H1 (cell line): ENCODE measurements around the gene BBS7. TPM values are rescaled to one million over a fixed set of nuclear protein-coding genes. Genes with fewer than 3 reads are reported as not detected.

Source experiments
- CTCF ChIA-PET: fragments of 300-600 bp; sonication (Branson Sonifier 250); formaldehyde crosslinking; loops from one replicate; lab custom pipeline; 2021; ENCODE audit not compliant: partially characterized antibody; lab: Charles Lee
- POLR2A ChIA-PET: fragments of 300-600 bp; sonication (Branson Sonifier 250); formaldehyde crosslinking; loops from one replicate; lab custom pipeline; 2021; ENCODE audit warnings: inconsistent platforms; ENCODE audit not compliant: partially characterized antibody; lab: Charles Lee
- DNase-seq, 2 experiments: peaks; one replicate each; pipeline versions ENCODE4 v3.0.0 to v3.0.0-alpha.2; 2010 to 2022; ENCODE audit warnings: low spot score in 2 of 2, low read depth in 1 of 2, mixed read lengths in 1 of 2
- FAIRE-seq: peaks from 2 replicates; lab custom pipeline; 2011; peaks lifted over from hg19 to GRCh38; lab: Jason Lieb, UNC
- H2AFZ ChIP-seq: 2 replicates; pipeline ENCODE4 v1.8.1; 2012; ENCODE audit warnings: low read length, inconsistent platforms
- H2AK5ac ChIP-seq: 2 replicates; pipeline ENCODE4 v1.6.1; 2013; ENCODE audit warnings: low read depth, low read length
- H2BK120ac ChIP-seq: replicated peaks from 2 replicates; pipeline ENCODE3; 2013; ENCODE audit warnings: low read depth, low read length, inconsistent platforms
- H2BK12ac ChIP-seq: 2 replicates; pipeline ENCODE4 v1.6.1; 2013; ENCODE audit warnings: low read depth, low read length
- H2BK15ac ChIP-seq: 2 replicates; pipeline ENCODE4 v1.6.1; 2013; ENCODE audit warnings: low read length
- H2BK20ac ChIP-seq: 2 replicates; pipeline ENCODE4 v1.6.1; 2013; ENCODE audit warnings: low read length
- H2BK5ac ChIP-seq: 2 replicates; pipeline ENCODE4 v1.6.1; 2013; ENCODE audit warnings: low read depth, low read length
- H3K14ac ChIP-seq: 2 replicates; pipeline ENCODE4 v1.6.1; 2013; ENCODE audit warnings: inconsistent platforms; ENCODE audit not compliant: insufficient read length
- H3K18ac ChIP-seq: 2 replicates; pipeline ENCODE4 v1.6.1; 2013; ENCODE audit warnings: low read length; ENCODE audit errors: extremely low read depth
- H3K23ac ChIP-seq: 2 replicates; pipeline ENCODE4 v1.6.1; 2013; ENCODE audit warnings: inconsistent platforms; ENCODE audit not compliant: insufficient read length
- H3K23me2 ChIP-seq: 2 replicates; pipeline ENCODE4 v1.6.1; 2013; ENCODE audit warnings: low read depth, low read length
- H3K27ac ChIP-seq: 2 replicates; pipeline ENCODE4 v1.6.1; 2011; ENCODE audit warnings: low read depth, low read length, inconsistent platforms
- H3K27me3 ChIP-seq, 4 experiments: replicated peaks in 1 of 4; 1 replicate in 1 of 4; 2 replicates in 3 of 4; pipeline versions ENCODE4 v1.6.1 to v1.8.1; 2011 to 2013; ENCODE audit warnings: low read length in 3 of 4, mild to moderate bottlenecking in 3 of 4, inconsistent platforms in 2 of 4, mixed read lengths in 2 of 4, moderate library complexity in 1 of 4; ENCODE audit not compliant: control insufficient read depth in 3 of 4, insufficient read depth in 3 of 4; ENCODE audit errors: extremely low read depth in 1 of 4
- H3K36me3 ChIP-seq, 4 experiments: 2 replicates each; pipeline versions ENCODE4 v1.6.1 to v1.8.1; 2011 to 2013; ENCODE audit warnings: mild to moderate bottlenecking in 4 of 4, low read length in 3 of 4, moderate library complexity in 2 of 4, control low read depth in 1 of 4, inconsistent platforms in 1 of 4; ENCODE audit not compliant: insufficient read depth in 4 of 4, control insufficient read depth in 2 of 4
- H3K4ac ChIP-seq: replicated peaks from 2 replicates; pipeline ENCODE3; 2013; ENCODE audit warnings: low read length, low read depth, mixed read lengths, inconsistent platforms; ENCODE audit not compliant: insufficient read length
- H3K4me1 ChIP-seq, 4 experiments: replicated peaks in 1 of 4; 1 replicate in 1 of 4; 2 replicates in 3 of 4; pipeline versions ENCODE4 v1.6.1 to v1.8.1; 2011 to 2013; ENCODE audit warnings: low read length in 3 of 4, inconsistent platforms in 2 of 4, mixed read lengths in 1 of 4; ENCODE audit not compliant: insufficient read depth in 4 of 4, control insufficient read depth in 3 of 4
- H3K4me2 ChIP-seq, 2 experiments: 2 replicates each; pipeline versions ENCODE4 v1.6.1 to v1.8.1; 2011 to 2013; ENCODE audit warnings: low read depth in 2 of 2, low read length in 2 of 2, control low read depth in 1 of 2, inconsistent platforms in 1 of 2, mild to moderate bottlenecking in 1 of 2; ENCODE audit not compliant: insufficient read depth in 1 of 2
- H3K4me3 ChIP-seq, 4 experiments: fragments of 200-600, 300-600 bp in 1 of 4; sonication (generic), shearing (Covaris generic), sonication (Bioruptor Twin) in 1 of 4; 2 replicates each; pipeline versions ENCODE4 v1.5.1 to v1.8.1; 2011 to 2016; ENCODE audit warnings: low read length in 4 of 4, low read depth in 3 of 4, control low read depth in 2 of 4, inconsistent platforms in 2 of 4, mild to moderate bottlenecking in 2 of 4, mixed read lengths in 1 of 4, moderate library complexity in 1 of 4; ENCODE audit not compliant: insufficient read depth in 2 of 4; ENCODE audit errors: extremely low read depth in 1 of 4
- H3K56ac ChIP-seq: replicated peaks from 2 replicates; pipeline ENCODE3; 2013; ENCODE audit warnings: low read depth, mild to moderate bottlenecking, mixed read lengths, low read length, inconsistent platforms; ENCODE audit not compliant: insufficient read length
- H3K79me1 ChIP-seq: 2 replicates; pipeline ENCODE4 v1.6.1; 2013; ENCODE audit warnings: low read depth, low read length, control low read depth
- H3K79me2 ChIP-seq, 2 experiments: 2 replicates each; pipeline versions ENCODE4 v1.6.1 to v1.8.1; 2012 to 2013; ENCODE audit warnings: low read length in 2 of 2, mild to moderate bottlenecking in 2 of 2, inconsistent platforms in 1 of 2; ENCODE audit not compliant: insufficient read depth in 2 of 2, control insufficient read depth in 1 of 2
- H3K9ac ChIP-seq, 4 experiments: replicated peaks in 1 of 4; 1 replicate in 1 of 4; 2 replicates in 3 of 4; pipeline versions ENCODE4 v1.6.1 to v1.8.1; 2011 to 2013; ENCODE audit warnings: low read depth in 3 of 4, low read length in 3 of 4, control low read depth in 2 of 4, mild to moderate bottlenecking in 2 of 4, moderate library complexity in 2 of 4, inconsistent platforms in 1 of 4; ENCODE audit errors: extremely low read depth in 1 of 4
- H3K9me3 ChIP-seq, 2 experiments: 2 replicates each; pipeline versions ENCODE4 v1.6.1 to v1.8.1; 2012 to 2013; ENCODE audit warnings: mild to moderate bottlenecking in 2 of 2, moderate library complexity in 2 of 2, control low read depth in 1 of 2, inconsistent platforms in 1 of 2, low read depth in 1 of 2, low read length in 1 of 2, mixed read lengths in 1 of 2; ENCODE audit not compliant: insufficient read depth in 2 of 2
- H4K20me1 ChIP-seq, 2 experiments: replicated peaks in 1 of 2; 2 replicates each; pipeline versions ENCODE3 to v1.8.1; 2011 to 2013; ENCODE audit warnings: inconsistent platforms in 2 of 2, low read length in 2 of 2, mild to moderate bottlenecking in 1 of 2; ENCODE audit not compliant: insufficient read depth in 2 of 2, control insufficient read depth in 1 of 2
- H4K5ac ChIP-seq: 2 replicates; pipeline ENCODE4 v1.6.1; 2013; ENCODE audit warnings: low read length, low read depth, mixed read lengths, inconsistent platforms; ENCODE audit not compliant: insufficient read length
- H4K8ac ChIP-seq: 2 replicates; pipeline ENCODE4 v1.8.0; 2013; ENCODE audit warnings: mild to moderate bottlenecking, moderate library complexity, low read length, inconsistent platforms; ENCODE audit not compliant: insufficient read depth; ENCODE audit errors: extremely low read depth
- H4K91ac ChIP-seq: replicated peaks from 2 replicates; pipeline ENCODE3; 2013; ENCODE audit warnings: low read length, mixed read lengths, inconsistent platforms; ENCODE audit not compliant: insufficient read length
- PHF8 ChIP-seq: fragments of 200-600 bp; sonication (generic); conservative IDR thresholded peaks from 2 replicates; pipeline ENCODE4 v1.7.1; 2012; ENCODE audit warnings: low read depth, mild to moderate bottlenecking, inconsistent platforms, low read length, moderate library complexity
- TEAD4 ChIP-seq: IDR thresholded peaks from 2 replicates; pipeline ENCODE4 v1.6.1; 2012; ENCODE audit warnings: low read depth, low read length, inconsistent platforms, mixed read lengths
- WGBS, 2 experiments: shearing (Covaris generic) in 1 of 2; methylation state at CpG; one replicate each; pipeline versions ENCODE4 v1.1.6 to v1.1.7; 2013 to 2015; ENCODE audit warnings: low lambda C conversion rate in 2 of 2, mixed read lengths in 2 of 2, inconsistent platforms in 1 of 2, low coverage in 1 of 2, missing lambda C conversion rate in 1 of 2; ENCODE audit not compliant: insufficient replicate concordance in 2 of 2, insufficient coverage in 1 of 2, insufficient read length in 1 of 2; ENCODE audit errors: extremely low coverage in 1 of 2, missing lambda C conversion rate in 1 of 2; 5-methylcytosine and 5-hydroxymethylcytosine counted together
- polyA plus RNA-seq, 7 experiments: library from polyadenylated mRNA; depleted of rRNA in 3 of 7; stranded (reverse) in 5 of 7; unstranded in 2 of 7; fragments of >200 nt in 5 of 7; fragments of 200-250 nt in 2 of 7; gene quantifications; 1 replicate in 5 of 7; 2 replicates in 1 of 7; 4 replicates in 1 of 7; pipeline versions ENCODE4 v1.2.1 to v1.2.3, GENCODE V29; 2011 to 2013; ENCODE audit warnings: missing spikeins in 2 of 7, mixed read lengths in 2 of 7
- total RNA-seq: library from RNA; stranded (reverse); fragmentation: NEBNext Ultra II Directional; extraction: Animal tissue kit (Norgen Biotek cat#: 25700); gene quantifications from 2 replicates; pipeline ENCODE4 v1.2.1, GENCODE V29; 2021

BBS7 gene
- total and polyA plus RNA-seq, 2 of the 8 experiments (the other 6 are each of a cell fraction or from before 2014, with no cell fraction given), result 16.6 to 21.5 TPM

DNA sequence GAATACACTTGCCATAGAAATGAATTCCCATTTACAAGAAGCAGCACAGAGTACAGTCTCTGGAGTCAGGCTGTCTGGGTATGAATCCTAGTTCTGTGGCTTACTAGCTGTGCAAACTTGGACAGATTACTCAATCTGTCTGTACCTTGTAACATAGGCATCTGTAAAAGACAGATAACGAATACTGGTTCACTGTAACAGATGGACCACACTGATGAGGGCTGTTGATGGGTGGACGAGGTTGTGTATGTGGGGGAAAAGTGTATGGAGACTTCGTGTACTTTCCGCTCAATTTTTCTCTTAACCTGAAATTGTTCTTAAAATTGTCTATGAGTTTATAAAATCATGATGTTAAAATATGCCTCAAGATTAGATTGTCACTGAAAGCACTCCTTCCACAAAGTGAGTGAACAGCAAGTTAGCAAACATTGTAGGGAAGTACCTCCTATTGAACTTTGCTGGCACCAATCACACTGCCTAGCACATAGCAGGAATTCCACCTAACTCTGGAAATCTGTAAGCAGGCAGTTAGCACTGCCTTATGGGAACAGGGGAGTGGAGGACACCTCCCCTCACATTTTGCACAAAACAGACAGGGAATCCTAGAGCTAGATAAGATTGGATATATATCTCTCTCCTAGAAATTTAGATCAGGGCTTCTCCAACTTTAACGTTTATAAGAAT lies 75.6 kb downstream of the BBS7 start:
- no peak for DNase-seq
- Histone ChIP-seq H3K56ac (no peak overlapping the region), H2BK20ac (no peak overlapping the region; the same call in 1 of the 2 replicates), H3K4ac (no peak overlapping the region), H3K36me3 (no peaks in the 10 kb centered on the region), H3K18ac (no peak overlapping the region), H4K8ac (no peak overlapping the region), H3K4me1 (peaks cover 8 to 18% (median 13%) of the 10 kb centered on the region in 4 experiments), H2AK5ac (no peak overlapping the region), H3K9me3 (no peaks in the 10 kb centered on the region), H3K4me3 (no peak overlapping the region), H2BK12ac (peak overlapping the region; percentile 30; the same call in 1 of the 2 replicates)
- FAIRE-seq, result no peak
- 80% methylated on average over 5 of the region's 5 CpGs; no CpG with 5 or more reads in 1 of the 2 experiments for WGBS, 2 experiments
- TF ChIP-seq TEAD4 (peak; percentile 75), PHF8 (no peak)
- TF ChIP-seq, all 59 proteins: peak for 1
- no peaks in the 10 kb centered on the region for H3K79me2 ChIP-seq
- no peak overlapping the region for H3K27ac ChIP-seq
- no peak overlapping the region for H3K14ac ChIP-seq
- no peak overlapping the region for H2BK5ac ChIP-seq
- H3K27me3 ChIP-seq, result peaks cover 0 to 1% (median 0%) of the 10 kb centered on the region in 4 experiments; a peak in 1 of 7 replicates
- H4K91ac ChIP-seq, result no peak overlapping the region
- H2BK15ac ChIP-seq, result no peak overlapping the region
- CTCF ChIA-PET, result no interaction called here
- no peak overlapping the region for H2AFZ ChIP-seq
- no peak overlapping the region for H4K5ac ChIP-seq
- H3K23me2 ChIP-seq, result no peaks in the 10 kb centered on the region
- POLR2A ChIA-PET, result interaction anchor here (2.5 to 14.8 kb wide), 3 partner anchors 9 to 29 kb away, joined by 8 to 246 read pairs (median 13); partner anchors contain the start of genes CCNA2 and SMIM43
- H3K23ac ChIP-seq, result no peak overlapping the region
- no peaks in the 10 kb centered on the region for H3K79me1 ChIP-seq
- no peak overlapping the region for H3K9ac ChIP-seq
- H2BK120ac ChIP-seq, result peak overlapping the region; percentile 13
- no peaks in the 10 kb centered on the region for H4K20me1 ChIP-seq
- H3K4me2 ChIP-seq, result no peak overlapping the region; a peak in 1 of 4 replicates
